Neural crest cell (in vitro differentiated cells): Measurements from ENCODE around the gene HTT-AS. TPM values are rescaled to one million over a fixed set of nuclear protein-coding genes. Genes with fewer than 3 reads are reported as not detected.
A peak's percentile ranks its signal among the peaks of the same experiment; 100 is the strongest.

ENCODE experiments used
- DNase-seq: peaks from one replicate; pipeline ENCODE4 v3.0.0; 2021; ENCODE audit warnings: low read depth, mixed read lengths, low spot score
- H3K27ac Mint-ChIP-seq: one replicate; pipeline ENCODE4 v1.8.0; 2021; ENCODE audit warnings: mild to moderate bottlenecking, mixed read lengths; ENCODE audit not compliant: unreplicated experiment
- H3K27me3 Mint-ChIP-seq: 2 replicates; pipeline ENCODE4 v1.8.0; 2021; ENCODE audit warnings: low read depth, mild to moderate bottlenecking, mixed read lengths
- H3K36me3 Mint-ChIP-seq: 2 replicates; pipeline ENCODE4 v1.8.0; 2021; ENCODE audit warnings: low read depth, mild to moderate bottlenecking, mixed read lengths
- H3K4me1 Mint-ChIP-seq: 2 replicates; pipeline ENCODE4 v1.8.0; 2021; ENCODE audit warnings: mixed read lengths
- H3K4me3 Mint-ChIP-seq: one replicate; pipeline ENCODE4 v1.8.0; 2021; ENCODE audit warnings: mild to moderate bottlenecking, mixed read lengths
- H3K9me3 Mint-ChIP-seq: 2 replicates; pipeline ENCODE4 v1.8.0; 2021; ENCODE audit warnings: mixed read lengths
- CTCF ChIP-seq: fragments of 200-600 bp; sonication (generic); conservative IDR thresholded peaks from 2 replicates; pipeline ENCODE4 v1.5.0; 2021; ENCODE audit warnings: antibody characterized with exemption, mild to moderate bottlenecking
- total RNA-seq: library from RNA; stranded (reverse); gene quantifications from 2 replicates; pipeline ENCODE4 v1.2.1, GENCODE V29; 2021

Gene HTT-AS
- total RNA-seq, 1 donor from 2014 or later: not detected

GRCh38 chr4:3070709-3071500 is 3.4 kb downstream of the HTT-AS start:
- TF ChIP-seq CTCF: no peak
- DNase-seq: no peak
- H3K27me3 Mint-ChIP-seq: no peaks in the 10 kb centered on the region
- peaks cover 8% of the 10 kb centered on the region for H3K4me1 Mint-ChIP-seq
- peak overlapping the region; percentile 13 for H3K4me3 Mint-ChIP-seq
- H3K9me3 Mint-ChIP-seq: no peaks in the 10 kb centered on the region
- H3K27ac Mint-ChIP-seq: no peak overlapping the region
- no peaks in the 10 kb centered on the region for H3K36me3 Mint-ChIP-seq

- H3K36me3 Mint-ChIP-seq: no peaks in the 10 kb centered on the region
- H3K27ac Mint-ChIP-seq: no peak overlapping the region
- no peaks in the 10 kb centered on the region for H3K27me3 Mint-ChIP-seq
- H3K4me1 Mint-ChIP-seq: no peaks in the 10 kb centered on the region
- DNase-seq: no peak
- H3K9me3 Mint-ChIP-seq: no peaks in the 10 kb centered on the region
- no peak for TF ChIP-seq CTCF
- no peak overlapping the region for H3K4me3 Mint-ChIP-seq
Measured at GRCh38 chr4:3069661-3070199, 4.6 kb downstream of the HTT-AS start.

- no peak overlapping the region for H3K4me3 Mint-ChIP-seq
- H3K4me1 Mint-ChIP-seq: no peaks in the 10 kb centered on the region
- H3K9me3 Mint-ChIP-seq: no peaks in the 10 kb centered on the region
- no peak for TF ChIP-seq CTCF
- no peak for DNase-seq
- no peak overlapping the region for H3K27ac Mint-ChIP-seq
- no peaks in the 10 kb centered on the region for H3K27me3 Mint-ChIP-seq
- no peaks in the 10 kb centered on the region for H3K36me3 Mint-ChIP-seq
Measured at GRCh38 chr4:3067473-3068001, 6.8 kb downstream of the HTT-AS start.

GRCh38 chr4:3066836-3067400 is 7.4 kb downstream of the HTT-AS start:
- DNase-seq: no peak
- Mint-ChIP-seq H3K9me3 (no peaks in the 10 kb centered on the region), H3K4me1 (no peaks in the 10 kb centered on the region), H3K27me3 (no peaks in the 10 kb centered on the region), H3K36me3 (no peaks in the 10 kb centered on the region), H3K4me3 (no peak overlapping the region), H3K27ac (no peak overlapping the region)
- TF ChIP-seq CTCF: no peak

- DNase-seq: no peak
- no peak overlapping the region for H3K27ac Mint-ChIP-seq
- no peaks in the 10 kb centered on the region for H3K27me3 Mint-ChIP-seq
- no peak for TF ChIP-seq CTCF
- H3K9me3 Mint-ChIP-seq: no peaks in the 10 kb centered on the region
- no peaks in the 10 kb centered on the region for H3K4me1 Mint-ChIP-seq
- H3K4me3 Mint-ChIP-seq: no peak overlapping the region
- H3K36me3 Mint-ChIP-seq: no peaks in the 10 kb centered on the region
Measured at GRCh38 chr4:3065551-3065950, 8.8 kb downstream of the HTT-AS start.
